GM12878 (cell line): ENCODE measurements around the gene GDF3. TPM values are rescaled to one million over a fixed set of nuclear protein-coding genes. Genes with fewer than 3 reads are reported as not detected.

Source experiments
- ATAC-seq: fragments of 200-7000 bp; cut with Tn5 transposase; 3 replicates; pipeline ENCODE4 v1.9.1; 2020; ENCODE audit warnings: mild to moderate bottlenecking, moderate library complexity
- BruUV-seq: library from RNA; stranded (reverse); fragments of 400-500 nt; replicated peaks from 2 replicates; lab custom pipeline; 2021; lab: Mats Ljungman, UMichigan
- CTCF ChIA-PET: fragments of 300-600 bp; sonication (Branson Sonifier 250); formaldehyde crosslinking; extraction: SDS; loops from one replicate; lab custom pipeline; 2021; ENCODE audit warnings: inconsistent platforms; lab: Yijun Ruan, JAX
- POLR2A ChIA-PET: fragments of 350-600 bp; formaldehyde crosslinking; extraction: SDS; loops from one replicate; lab custom pipeline; 2021; ENCODE audit warnings: inconsistent platforms; lab: Charles Lee
- RAD21 ChIA-PET: fragments of 300-600 bp; sonication (Branson Sonifier 250); formaldehyde crosslinking; loops from one replicate; lab custom pipeline; 2023; ENCODE audit warnings: antibody characterized with exemption; ENCODE audit not compliant: unreplicated experiment; lab: Charles Lee
- SMC1A ChIA-PET: fragments of 300-600 bp; sonication (Branson Sonifier 250); formaldehyde crosslinking; loops from one replicate; lab custom pipeline; 2023; ENCODE audit not compliant: unreplicated experiment, uncharacterized antibody; lab: Charles Lee
- DNase-seq: peaks from one replicate; pipeline ENCODE4 v3.0.0-alpha.2; 2011; ENCODE audit warnings: low read depth, low spot score
- FAIRE-seq: peaks from 3 replicates; lab custom pipeline; 2011; peaks lifted over from hg19 to GRCh38; lab: Jason Lieb, UNC
- H2AFZ ChIP-seq: 2 replicates; pipeline ENCODE4 v1.6.0; 2011; ENCODE audit warnings: low read depth, low read length, control low read depth; ENCODE audit not compliant: control insufficient read depth
- H3K27ac ChIP-seq: 2 replicates; pipeline ENCODE4 v1.5.1; 2011; ENCODE audit warnings: control low read depth; ENCODE audit not compliant: control insufficient read depth, insufficient read depth
- H3K27me3 ChIP-seq, 2 experiments: replicated peaks in 1 of 2; 2 replicates each; pipeline versions ENCODE4 v1.6.0 to v1.6.1; 2011; ENCODE audit warnings: low read length in 1 of 2; ENCODE audit not compliant: control insufficient read depth in 2 of 2, insufficient read depth in 2 of 2
- H3K36me3 ChIP-seq, 2 experiments: 2 replicates each; pipeline ENCODE4 v1.5.1; 2011; ENCODE audit warnings: low read length in 1 of 2; ENCODE audit not compliant: control insufficient read depth in 2 of 2, insufficient read depth in 2 of 2
- H3K4me1 ChIP-seq: 2 replicates; pipeline ENCODE4 v1.6.1; 2011; ENCODE audit warnings: mild to moderate bottlenecking, low read length, moderate library complexity, mixed read lengths; ENCODE audit not compliant: control insufficient read depth, insufficient read depth
- H3K4me2 ChIP-seq: 2 replicates; pipeline ENCODE4 v1.6.0; 2011; ENCODE audit warnings: control low read depth; ENCODE audit not compliant: control insufficient read depth, insufficient read depth
- H3K4me3 ChIP-seq: fragments of 200-600 bp; sonication (generic); 2 replicates; pipeline ENCODE4 v1.5.1; 2016
- H3K79me2 ChIP-seq: 2 replicates; pipeline ENCODE4 v1.6.0; 2011; ENCODE audit warnings: low read length; ENCODE audit not compliant: control insufficient read depth, insufficient read depth
- H3K9ac ChIP-seq: 2 replicates; pipeline ENCODE4 v1.8.0; 2011; ENCODE audit warnings: low read length, control low read depth, mixed read lengths; ENCODE audit not compliant: control insufficient read depth, insufficient read depth
- H3K9me3 ChIP-seq: replicated peaks from 3 replicates; pipeline ENCODE4 v1.5.1; 2011; ENCODE audit warnings: mild to moderate bottlenecking, low read length; ENCODE audit not compliant: control insufficient read depth, insufficient read depth
- H4K20me1 ChIP-seq: 2 replicates; pipeline ENCODE4 v1.6.0; 2011; ENCODE audit not compliant: control insufficient read depth, insufficient read depth
- CEBPB ChIP-seq, 2 experiments: fragments of 150-350 bp in 1 of 2; IDR thresholded peaks; 2 replicates each; pipeline ENCODE4 v1.6.1; 2012 to 2014; ENCODE audit warnings: low read depth in 2 of 2, low read length in 2 of 2, borderline replicate concordance in 1 of 2, inconsistent platforms in 1 of 2
- ELK1 ChIP-seq: IDR thresholded peaks from 2 replicates; pipeline ENCODE4 v1.6.1; 2012; ENCODE audit warnings: low read depth, low read length, improper control_type of control experiment
- POU2F2 ChIP-seq: IDR thresholded peaks from 3 replicates; pipeline ENCODE4 v1.6.1; 2011; ENCODE audit warnings: low read depth, mild to moderate bottlenecking, low read length, borderline replicate concordance
- WGBS: methylation state at CpG from one replicate; pipeline ENCODE4 v1.1.6; 2016; ENCODE audit warnings: low lambda C conversion rate; ENCODE audit not compliant: insufficient replicate concordance, insufficient coverage; ENCODE audit errors: missing lambda C conversion rate; 5-methylcytosine and 5-hydroxymethylcytosine counted together
- in situ Hi-C: fragments of 300-500 bp; cut with MboI; formaldehyde crosslinking; loops from 9 replicates; pipeline ENCODE4 v1.14.3; 2018; ENCODE audit warnings: mixed read lengths
- intact Hi-C: fragments of 100-400 bp; cut with micrococcal nuclease; formaldehyde crosslinking; loops from one replicate; pipeline ENCODE4 v1.14.2; 2022; ENCODE audit not compliant: unreplicated experiment
- polyA plus RNA-seq, 11 experiments: library from polyadenylated mRNA; depleted of rRNA in 4 of 11; unstranded in 6 of 11; stranded (reverse) in 5 of 11; fragments of >200 nt; fragmentation: Nextera tagmentation in 4 of 11; fragmentation: Illumina TruSeq in 1 of 11; extraction: Ambion mirVana in 4 of 11; extraction: Trizol in 1 of 11; gene quantifications; 1 replicate in 1 of 11; 2 replicates in 10 of 11; pipeline versions ENCODE4 v1.2.1 to v1.2.3, GENCODE V29; 2011 to 2016; ENCODE audit warnings: inconsistent platforms in 2 of 11, missing spikeins in 2 of 11, low read depth in 1 of 11
- total RNA-seq, 4 experiments: library from RNA; depleted of rRNA in 3 of 4; stranded (reverse); fragments of >200 nt in 3 of 4; fragmentation: Illumina TruSeq in 1 of 4; extraction: Trizol in 1 of 4; gene quantifications; 2 replicates each; pipeline versions ENCODE4 v1.2.1 to v1.2.3, GENCODE V29; 2013 to 2021
- TF ChIP-seq, protein P1 (sequence below): IDR thresholded peaks from 2 replicates; pipeline ENCODE4 v1.6.1; 2012; ENCODE audit warnings: improper control_type of control experiment, low read depth, low read length; ENCODE audit not compliant: insufficient replicate concordance

Gene GDF3
- total and polyA plus RNA-seq, 10 of the 15 experiments (the other 5 are each of a cell fraction or from before 2014, with no cell fraction given), result not detected

DNA sequence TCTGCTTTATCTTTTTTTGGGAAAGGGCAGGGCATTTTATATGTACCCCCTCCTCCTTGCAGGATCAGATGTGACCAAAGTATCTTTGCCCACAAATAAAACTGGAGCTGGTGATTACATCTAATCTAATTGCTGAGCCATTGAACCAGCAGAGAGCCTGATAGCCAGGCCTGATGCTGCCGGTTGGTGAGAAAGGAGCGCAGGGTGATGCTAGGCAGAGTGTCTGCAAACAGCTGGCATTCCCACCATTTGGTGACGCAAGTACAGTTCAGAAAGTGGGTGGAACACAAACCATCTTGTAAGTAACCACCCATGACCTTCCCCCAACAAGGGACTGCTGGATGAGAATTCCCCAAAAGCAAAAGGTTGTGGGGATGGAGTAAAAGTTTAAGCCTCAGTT lies 28.4 kb upstream of the GDF3 start:
- Histone ChIP-seq H3K36me3 (no peaks in the 10 kb centered on the region), H3K4me1 (no peaks in the 10 kb centered on the region), H3K79me2 (no peaks in the 10 kb centered on the region), H3K9ac (no peak overlapping the region), H3K9me3 (no peaks in the 10 kb centered on the region), H4K20me1 (no peaks in the 10 kb centered on the region), H3K4me3 (no peak overlapping the region), H3K27me3 (no peaks in the 10 kb centered on the region), H3K4me2 (no peak overlapping the region), H2AFZ (no peak overlapping the region), H3K27ac (no peak overlapping the region)
- WGBS, result 70% methylated on average over 3 of the region's 3 CpGs
- ChIA-PET SMC1A (no interaction called here), POLR2A (no interaction called here), RAD21 (no interaction called here), CTCF (no interaction called here)
- DNase-seq (no peak), FAIRE-seq (no peak), ATAC-seq (no peak)
- in situ Hi-C loops (no loop called here), intact Hi-C loops (no loop called here)
- no TSS peak for BruUV-seq
- TF ChIP-seq ELK1 (no peak), CEBPB (IDR thresholded peaks at IDR 0.05; ENCODE audit: borderline replicate concordance in 1 of 2, low read depth in 2 of 2, low read length in 2 of 2) (no peak)

DNA sequence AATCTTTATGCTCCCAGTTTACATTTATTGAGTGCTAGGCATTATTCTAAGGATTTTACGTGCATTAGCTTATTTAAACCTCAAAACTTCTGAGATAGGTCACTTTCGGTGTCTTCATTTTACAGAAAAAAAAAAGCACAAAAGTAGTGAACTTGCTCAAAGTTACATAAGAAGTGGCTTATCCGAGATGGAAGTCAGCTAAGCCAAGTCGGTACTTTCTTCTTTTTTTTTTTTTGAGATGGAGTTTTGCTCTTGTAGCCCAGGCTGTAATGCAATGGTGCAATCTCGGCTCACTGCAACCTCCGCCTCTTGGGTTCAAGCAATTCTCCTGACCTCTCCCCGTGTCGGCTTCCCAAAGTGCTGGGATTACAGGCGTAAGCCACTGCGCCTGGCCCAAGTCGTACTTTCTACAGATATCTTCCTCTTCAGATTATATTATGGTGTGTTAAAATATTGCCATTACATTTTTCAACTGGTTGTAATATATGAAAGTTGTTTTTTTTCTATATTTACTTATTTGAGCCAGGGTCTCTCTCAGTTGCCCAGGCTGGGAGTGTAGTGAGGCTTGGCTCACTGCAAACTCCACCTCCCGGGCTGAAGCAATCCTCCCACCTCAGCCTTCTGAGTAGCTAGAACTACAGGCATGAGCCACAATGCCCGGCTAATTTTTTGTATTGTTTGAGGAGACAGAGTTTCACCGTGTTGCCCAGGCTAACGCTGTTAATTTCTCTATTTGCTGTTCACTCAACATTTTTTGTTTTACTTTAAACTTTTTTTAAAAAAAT lies 24.6 kb upstream of the GDF3 start:
- RAD21 ChIA-PET, result interaction anchor here (0.6 kb wide), 1 partner anchor 139 kb away, joined by 4 read pairs; no protein-coding TSS in a partner anchor
- CTCF ChIA-PET, result no interaction called here
- no TSS peak for BruUV-seq

More for the DNA sequence above, 24.6 kb upstream of the GDF3 start:
- Histone ChIP-seq H3K9me3 (no peaks in the 10 kb centered on the region), H2AFZ (no peak overlapping the region), H3K36me3 (no peaks in the 10 kb centered on the region), H3K4me1 (no peaks in the 10 kb centered on the region), H3K4me2 (no peak overlapping the region), H4K20me1 (no peaks in the 10 kb centered on the region), H3K27ac (no peak overlapping the region), H3K79me2 (no peaks in the 10 kb centered on the region), H3K9ac (no peak overlapping the region), H3K27me3 (no peaks in the 10 kb centered on the region), H3K4me3 (no peak overlapping the region)
- intact Hi-C loops, result loop anchor here (5.0 kb wide), 1 partner anchor 87 kb away; no protein-coding TSS in a partner anchor
- POLR2A ChIA-PET, result no interaction called here
- no peak for ATAC-seq
- no peak for DNase-seq
- FAIRE-seq, result no peak
- SMC1A ChIA-PET, result no interaction called here
- in situ Hi-C loops, result no loop called here
- TF ChIP-seq, protein P1, sequence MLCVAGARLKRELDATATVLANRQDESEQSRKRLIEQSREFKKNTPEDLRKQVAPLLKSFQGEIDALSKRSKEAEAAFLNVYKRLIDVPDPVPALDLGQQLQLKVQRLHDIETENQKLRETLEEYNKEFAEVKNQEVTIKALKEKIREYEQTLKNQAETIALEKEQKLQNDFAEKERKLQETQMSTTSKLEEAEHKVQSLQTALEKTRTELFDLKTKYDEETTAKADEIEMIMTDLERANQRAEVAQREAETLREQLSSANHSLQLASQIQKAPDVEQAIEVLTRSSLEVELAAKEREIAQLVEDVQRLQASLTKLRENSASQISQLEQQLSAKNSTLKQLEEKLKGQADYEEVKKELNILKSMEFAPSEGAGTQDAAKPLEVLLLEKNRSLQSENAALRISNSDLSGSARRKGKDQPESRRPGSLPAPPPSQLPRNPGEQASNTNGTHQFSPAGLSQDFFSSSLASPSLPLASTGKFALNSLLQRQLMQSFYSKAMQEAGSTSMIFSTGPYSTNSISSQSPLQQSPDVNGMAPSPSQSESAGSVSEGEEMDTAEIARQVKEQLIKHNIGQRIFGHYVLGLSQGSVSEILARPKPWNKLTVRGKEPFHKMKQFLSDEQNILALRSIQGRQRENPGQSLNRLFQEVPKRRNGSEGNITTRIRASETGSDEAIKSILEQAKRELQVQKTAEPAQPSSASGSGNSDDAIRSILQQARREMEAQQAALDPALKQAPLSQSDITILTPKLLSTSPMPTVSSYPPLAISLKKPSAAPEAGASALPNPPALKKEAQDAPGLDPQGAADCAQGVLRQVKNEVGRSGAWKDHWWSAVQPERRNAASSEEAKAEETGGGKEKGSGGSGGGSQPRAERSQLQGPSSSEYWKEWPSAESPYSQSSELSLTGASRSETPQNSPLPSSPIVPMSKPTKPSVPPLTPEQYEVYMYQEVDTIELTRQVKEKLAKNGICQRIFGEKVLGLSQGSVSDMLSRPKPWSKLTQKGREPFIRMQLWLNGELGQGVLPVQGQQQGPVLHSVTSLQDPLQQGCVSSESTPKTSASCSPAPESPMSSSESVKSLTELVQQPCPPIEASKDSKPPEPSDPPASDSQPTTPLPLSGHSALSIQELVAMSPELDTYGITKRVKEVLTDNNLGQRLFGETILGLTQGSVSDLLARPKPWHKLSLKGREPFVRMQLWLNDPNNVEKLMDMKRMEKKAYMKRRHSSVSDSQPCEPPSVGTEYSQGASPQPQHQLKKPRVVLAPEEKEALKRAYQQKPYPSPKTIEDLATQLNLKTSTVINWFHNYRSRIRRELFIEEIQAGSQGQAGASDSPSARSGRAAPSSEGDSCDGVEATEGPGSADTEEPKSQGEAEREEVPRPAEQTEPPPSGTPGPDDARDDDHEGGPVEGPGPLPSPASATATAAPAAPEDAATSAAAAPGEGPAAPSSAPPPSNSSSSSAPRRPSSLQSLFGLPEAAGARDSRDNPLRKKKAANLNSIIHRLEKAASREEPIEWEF, result no peak
- no peak for TF ChIP-seq POU2F2
- WGBS, result 53% methylated on average over 14 of the region's 15 CpGs
